HUES6 (cell line): ENCODE data around the gene TGFA.

ENCODE experiments used
- H3K27ac ChIP-seq: 2 replicates; pipeline ENCODE4 v1.7.0; 2013; ENCODE audit warnings: low read depth, mild to moderate bottlenecking, low read length, inconsistent platforms
- H3K27me3 ChIP-seq: 2 replicates; pipeline ENCODE4 v1.6.1; 2013; ENCODE audit warnings: low read length; ENCODE audit not compliant: control insufficient read depth, insufficient read depth
- H3K36me3 ChIP-seq: 2 replicates; pipeline ENCODE4 v1.6.1; 2013; ENCODE audit warnings: low read length; ENCODE audit not compliant: control insufficient read depth, insufficient read depth
- H3K4me1 ChIP-seq: 2 replicates; pipeline ENCODE4 v1.6.1; 2013; ENCODE audit warnings: low read length; ENCODE audit not compliant: control insufficient read depth, insufficient read depth
- H3K4me3 ChIP-seq: 2 replicates; pipeline ENCODE4 v1.5.1; 2013; ENCODE audit warnings: low read depth, low read length
- H3K9ac ChIP-seq: one replicate; pipeline ENCODE4 v1.6.1; 2013; ENCODE audit warnings: mild to moderate bottlenecking, low read length
- H3K9me3 ChIP-seq: 2 replicates; pipeline ENCODE4 v1.6.1; 2013; ENCODE audit warnings: low read depth, low read length; ENCODE audit not compliant: control insufficient read depth, insufficient read depth

Gene TGFA

DNA sequence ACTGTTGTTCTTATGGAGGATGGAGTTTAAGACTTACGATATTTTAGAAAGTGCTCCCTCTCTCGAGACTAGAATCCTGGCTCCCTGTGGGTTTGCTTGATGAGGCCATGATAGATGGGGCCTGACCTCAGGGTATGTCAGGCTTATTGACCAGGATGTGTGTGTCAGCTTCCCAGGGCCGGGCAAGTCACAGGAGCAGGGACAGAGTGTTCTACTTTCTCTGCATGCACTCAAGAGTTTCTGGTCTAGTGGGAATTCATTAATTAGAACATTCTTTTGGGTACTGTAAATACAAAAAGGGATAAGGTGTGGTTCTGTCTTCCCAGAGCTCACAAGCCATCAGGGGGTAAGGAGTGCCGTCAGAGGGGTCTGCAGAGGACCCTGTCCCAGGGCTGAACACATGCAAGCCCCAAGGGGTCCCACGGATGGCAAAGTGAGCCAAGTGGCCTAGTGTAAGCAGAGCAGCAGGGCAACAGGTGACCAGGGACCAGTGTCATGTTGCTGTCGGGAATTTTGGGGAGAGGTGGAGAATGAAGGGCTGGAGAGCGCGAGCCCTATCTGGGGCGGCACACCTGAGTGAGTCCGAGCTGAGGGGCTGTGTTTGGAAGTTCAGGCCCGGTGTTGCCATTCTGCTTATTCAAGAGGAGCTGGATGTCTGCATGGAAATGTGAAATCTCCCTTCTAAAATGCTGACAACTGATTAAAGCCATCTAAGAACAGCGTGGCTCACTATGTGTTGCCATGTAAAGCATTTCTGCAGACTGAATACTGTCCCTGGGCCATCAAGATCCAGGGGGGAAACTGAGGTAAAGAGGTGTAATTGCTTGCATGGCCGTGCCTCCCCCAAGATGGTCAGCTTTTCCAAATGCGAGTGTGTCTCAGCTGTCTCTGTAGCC, 91.4 kb downstream of the TGFA start:
- H3K4me1 ChIP-seq, result peaks cover 39% of the 10 kb centered on the region
- no peak overlapping the region for H3K9ac ChIP-seq
- H3K9me3 ChIP-seq, result no peaks in the 10 kb centered on the region
- no peaks in the 10 kb centered on the region for H3K27me3 ChIP-seq
- H3K4me3 ChIP-seq, result no peak overlapping the region
- no peak overlapping the region for H3K27ac ChIP-seq
- H3K36me3 ChIP-seq, result no peaks in the 10 kb centered on the region

DNA sequence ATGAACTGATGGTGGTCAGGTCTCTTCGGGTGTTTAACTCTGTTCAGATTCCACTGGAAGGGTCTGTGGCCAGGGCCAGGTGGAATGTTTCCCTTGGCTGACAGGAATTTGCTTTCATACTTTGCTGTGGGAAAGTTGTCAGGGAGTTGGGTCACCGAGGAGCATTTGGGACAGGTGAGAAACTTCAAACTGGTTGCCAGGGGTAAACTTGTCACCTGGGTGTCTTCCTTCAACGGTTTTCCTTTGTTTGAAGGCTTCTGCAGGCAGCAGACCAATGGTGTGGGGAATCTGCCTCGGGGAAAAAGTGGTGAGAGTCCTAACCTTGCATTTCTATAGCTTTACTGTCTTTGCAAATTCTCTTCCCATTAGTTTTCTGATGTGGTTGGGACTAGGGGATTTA, 92.2 kb downstream of the TGFA start:
- no peak overlapping the region for H3K27ac ChIP-seq
- peaks cover 39% of the 10 kb centered on the region for H3K4me1 ChIP-seq
- H3K27me3 ChIP-seq, result no peaks in the 10 kb centered on the region
- H3K4me3 ChIP-seq, result no peak overlapping the region
- no peaks in the 10 kb centered on the region for H3K36me3 ChIP-seq
- H3K9me3 ChIP-seq, result no peaks in the 10 kb centered on the region
- no peak overlapping the region for H3K9ac ChIP-seq

DNA sequence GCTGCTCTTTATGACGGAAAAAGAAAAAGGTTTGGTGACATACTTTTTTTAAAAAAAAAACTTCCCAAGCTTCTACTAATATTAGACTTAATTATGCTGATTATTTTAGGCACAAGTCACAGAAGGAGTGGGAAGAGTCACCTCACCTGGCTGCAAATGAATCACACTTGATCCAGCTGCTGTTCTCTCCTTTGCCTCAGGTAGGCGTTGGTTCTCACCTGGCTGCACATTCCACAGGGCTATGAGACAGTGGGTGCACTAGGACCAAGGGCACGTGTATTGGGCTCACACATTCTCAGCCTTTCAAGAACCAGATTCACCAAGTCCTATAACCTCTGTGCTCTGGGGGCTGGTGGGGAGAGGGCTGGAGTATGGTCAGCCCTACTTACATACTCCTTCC, 93.3 kb downstream of the TGFA start:
- Histone ChIP-seq H3K4me3 (no peak overlapping the region), H3K4me1 (peaks cover 39% of the 10 kb centered on the region), H3K27ac (no peak overlapping the region), H3K9ac (no peak overlapping the region), H3K9me3 (no peaks in the 10 kb centered on the region), H3K27me3 (no peaks in the 10 kb centered on the region), H3K36me3 (no peaks in the 10 kb centered on the region)

DNA sequence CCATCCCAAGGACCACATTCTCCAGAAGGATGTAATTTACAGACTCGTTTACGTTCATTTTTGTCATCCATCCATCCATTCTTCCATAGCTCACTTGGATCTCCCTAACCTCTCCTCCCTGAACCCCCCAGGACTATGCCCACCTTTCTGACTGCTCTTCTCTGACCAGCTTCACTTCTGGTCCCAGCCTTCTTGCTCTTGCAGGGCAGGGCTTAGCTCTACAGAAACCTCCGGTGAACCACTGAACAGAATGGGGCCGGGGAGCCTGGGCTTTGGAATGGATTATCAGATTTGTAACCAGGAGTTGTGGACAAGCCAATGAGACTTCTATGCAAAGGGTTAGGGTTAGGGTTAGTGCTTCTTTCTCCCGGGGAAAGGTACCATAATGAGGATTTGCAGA, 95.0 kb downstream of the TGFA start:
- H3K4me3 ChIP-seq, result no peak overlapping the region
- peaks cover 39% of the 10 kb centered on the region for H3K4me1 ChIP-seq
- no peaks in the 10 kb centered on the region for H3K9me3 ChIP-seq
- H3K9ac ChIP-seq, result no peak overlapping the region
- H3K27me3 ChIP-seq, result no peaks in the 10 kb centered on the region
- H3K36me3 ChIP-seq, result no peaks in the 10 kb centered on the region
- H3K27ac ChIP-seq, result no peak overlapping the region

DNA sequence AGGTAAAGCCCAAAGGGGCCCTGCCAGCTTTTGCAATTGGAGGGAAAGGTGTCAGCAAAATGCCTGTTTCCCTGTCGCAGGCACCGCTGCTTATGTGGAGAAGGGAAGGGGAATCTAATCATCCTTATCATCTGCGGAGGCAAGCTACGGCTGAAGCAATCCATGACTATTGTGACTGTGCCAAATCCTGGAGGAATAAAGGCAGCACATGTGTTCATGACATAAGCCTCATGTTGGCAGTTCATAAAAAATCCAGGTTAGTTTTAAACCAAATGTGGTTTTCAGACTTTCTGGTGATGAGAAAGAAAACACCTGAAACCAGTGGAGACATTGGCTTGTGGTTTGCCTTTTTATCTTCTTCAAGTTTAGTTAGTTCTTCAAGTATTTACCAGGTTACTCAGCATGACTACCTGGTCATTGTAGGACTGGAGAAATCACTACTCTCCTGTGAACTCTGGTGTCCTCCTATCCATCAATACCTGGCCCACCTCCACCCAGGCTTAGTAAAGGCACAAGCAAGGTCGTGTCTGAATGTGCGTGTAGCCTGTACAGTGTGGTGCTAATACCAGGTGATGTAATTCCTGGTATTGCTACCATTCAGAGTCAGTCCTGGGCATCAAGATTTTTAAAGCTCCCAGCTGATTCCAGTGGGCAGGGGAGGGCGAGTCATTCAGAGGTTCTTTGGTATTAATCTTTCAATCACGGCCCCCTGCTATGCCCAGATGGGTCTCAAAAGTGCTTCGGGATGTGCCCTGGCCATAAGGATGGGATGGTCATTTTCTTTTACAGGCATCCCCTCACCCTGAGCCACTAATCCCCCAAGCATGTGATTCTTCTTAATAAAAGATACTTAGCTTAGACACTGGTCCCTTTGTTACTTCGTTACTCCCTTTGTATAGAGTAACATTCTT, 96.8 kb downstream of the TGFA start:
- Histone ChIP-seq H3K4me1 (peaks cover 30% of the 10 kb centered on the region), H3K9me3 (no peaks in the 10 kb centered on the region), H3K4me3 (no peak overlapping the region), H3K27me3 (no peaks in the 10 kb centered on the region), H3K27ac (no peak overlapping the region), H3K9ac (no peak overlapping the region), H3K36me3 (no peaks in the 10 kb centered on the region)

DNA sequence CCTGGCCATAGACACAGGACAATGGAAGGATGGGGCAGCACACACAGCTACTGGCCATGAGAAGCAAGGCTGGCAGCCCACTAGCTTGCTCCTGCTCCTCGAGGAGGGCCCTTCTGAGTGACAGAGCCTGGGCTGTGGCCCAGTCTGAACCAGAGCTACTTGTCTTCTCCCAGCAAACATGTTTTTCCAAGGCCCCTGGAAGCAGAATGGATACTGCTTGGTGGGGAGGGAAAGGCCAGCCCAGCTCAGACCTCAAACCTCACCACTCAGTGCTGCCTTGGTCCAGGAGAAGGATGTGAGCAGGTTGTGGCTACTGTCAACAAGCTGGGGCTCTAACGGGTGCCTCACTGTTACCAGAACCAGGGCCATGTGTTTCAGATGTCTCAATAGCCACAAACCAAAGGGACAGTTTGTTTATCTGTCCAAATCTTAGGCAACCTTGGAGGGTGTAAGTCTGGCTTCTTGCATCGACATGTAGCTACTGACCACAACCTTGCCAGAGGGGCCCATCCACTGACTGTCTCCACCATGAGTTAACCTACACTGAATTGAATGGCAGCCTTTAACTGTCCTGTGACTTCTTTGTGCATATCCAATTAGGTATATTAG, 98.6 kb downstream of the TGFA start:
- H3K4me1 ChIP-seq, result peaks cover 16% of the 10 kb centered on the region
- H3K9ac ChIP-seq, result no peak overlapping the region
- H3K36me3 ChIP-seq, result no peaks in the 10 kb centered on the region; the same call in 1 of the 2 replicates
- no peak overlapping the region for H3K27ac ChIP-seq
- H3K9me3 ChIP-seq, result no peaks in the 10 kb centered on the region
- no peak overlapping the region for H3K4me3 ChIP-seq
- no peaks in the 10 kb centered on the region for H3K27me3 ChIP-seq

DNA sequence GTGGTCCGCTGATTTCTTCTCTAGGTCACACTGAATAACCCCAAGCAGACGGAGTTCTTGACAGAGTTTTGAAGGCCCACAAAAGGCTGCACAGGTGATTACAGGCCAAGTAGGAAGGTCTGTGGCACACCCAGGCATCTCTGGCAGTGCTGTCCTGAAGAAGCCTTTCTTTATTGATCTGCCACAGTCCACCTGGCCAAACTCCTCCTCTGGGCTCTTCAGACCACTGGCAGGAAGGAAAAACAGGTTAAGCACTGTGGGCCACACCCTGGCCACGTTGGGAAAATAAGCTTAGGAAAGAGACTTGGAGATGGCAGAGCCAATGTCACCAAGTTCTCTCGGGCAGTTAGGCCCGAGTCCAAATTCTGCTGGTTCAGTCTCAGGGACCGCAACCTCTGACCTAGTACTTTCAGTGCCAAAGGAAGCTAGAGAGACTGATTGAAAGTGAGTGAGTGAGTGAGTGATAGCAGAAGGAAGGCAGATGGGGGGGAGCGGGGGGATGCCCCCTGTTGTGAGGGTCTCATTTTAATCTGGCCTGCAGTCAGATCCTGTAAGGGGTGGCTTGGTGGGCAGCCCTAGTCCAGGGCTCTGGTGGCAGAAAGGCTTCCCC, 102.9 kb downstream of the TGFA start:
- Histone ChIP-seq H3K4me3 (no peak overlapping the region), H3K36me3 (no peaks in the 10 kb centered on the region; the same call in 1 of the 2 replicates)

DNA sequence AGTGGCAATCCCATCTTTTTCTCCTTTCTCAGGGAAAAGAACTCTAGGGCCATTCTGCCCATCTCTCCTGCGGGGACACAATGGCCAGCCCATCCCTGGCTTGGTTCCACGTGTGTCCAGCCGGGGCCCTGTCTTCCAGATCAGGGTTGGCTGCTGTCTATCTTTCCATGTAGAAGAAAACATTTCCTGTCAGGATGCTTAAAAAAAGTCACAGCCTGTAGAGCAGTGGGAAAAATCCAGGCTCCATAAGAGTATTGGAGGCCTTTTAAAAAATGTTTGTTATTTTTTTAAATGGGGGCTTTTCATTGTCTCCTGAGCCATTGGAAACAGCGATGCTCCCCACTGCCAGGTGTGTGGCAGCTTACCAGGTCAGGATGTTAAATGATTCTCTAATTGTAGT, 105.6 kb downstream of the TGFA start:
- Histone ChIP-seq H3K36me3 (no peaks in the 10 kb centered on the region; the same call in 1 of the 2 replicates), H3K4me3 (no peak overlapping the region), H3K9me3 (no peaks in the 10 kb centered on the region), H3K27ac (no peak overlapping the region), H3K9ac (no peak overlapping the region), H3K27me3 (no peaks in the 10 kb centered on the region), H3K4me1 (no peaks in the 10 kb centered on the region)

More for the DNA sequence above, 102.9 kb downstream of the TGFA start:
- Histone ChIP-seq H3K4me1 (no peaks in the 10 kb centered on the region), H3K9me3 (no peaks in the 10 kb centered on the region), H3K27me3 (no peaks in the 10 kb centered on the region), H3K27ac (no peak overlapping the region), H3K9ac (no peak overlapping the region)

DNA sequence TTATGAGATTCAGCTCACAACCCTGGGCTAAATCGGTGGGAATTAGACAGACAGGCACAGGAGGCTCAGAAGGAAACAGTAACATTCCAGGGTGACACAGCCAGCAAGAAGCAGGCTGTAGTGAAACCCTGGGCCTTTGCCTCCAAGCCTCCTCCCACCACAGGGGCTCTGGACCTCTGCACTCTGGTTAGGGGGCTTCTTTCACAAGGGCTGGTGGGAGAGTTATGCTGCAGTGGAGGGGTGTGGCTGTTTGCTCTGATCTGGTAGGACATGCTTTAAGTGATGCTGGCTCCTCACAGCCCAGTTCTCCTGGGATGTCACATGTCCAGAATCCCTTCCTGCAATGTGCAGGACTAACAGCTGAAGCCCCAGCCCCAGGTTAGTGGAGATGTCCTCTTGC, 109.9 kb downstream of the TGFA start:
- Histone ChIP-seq H3K4me3 (no peak overlapping the region), H3K36me3 (no peaks in the 10 kb centered on the region), H3K27ac (no peak overlapping the region), H3K9ac (no peak overlapping the region), H3K9me3 (no peaks in the 10 kb centered on the region), H3K27me3 (no peaks in the 10 kb centered on the region), H3K4me1 (no peaks in the 10 kb centered on the region)

DNA sequence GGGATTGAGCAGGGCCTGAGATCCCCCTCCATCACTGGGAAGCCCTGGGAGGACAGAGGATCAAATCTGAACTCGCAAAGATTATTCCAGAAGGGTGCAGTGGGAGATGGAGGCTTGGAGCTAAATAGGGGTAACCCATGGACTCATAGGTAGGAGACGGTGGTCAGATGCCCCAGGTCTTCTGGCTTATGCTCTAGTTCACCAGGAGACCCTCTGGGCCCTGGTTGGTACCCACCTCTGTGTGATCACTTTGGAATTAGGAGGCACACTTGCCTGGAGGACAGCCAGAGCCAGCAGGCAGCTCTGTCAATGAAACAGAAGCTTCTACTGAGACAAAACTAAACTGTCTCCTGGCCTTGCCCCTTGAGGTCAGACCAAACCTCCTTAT, 110.6 kb downstream of the TGFA start:
- Histone ChIP-seq H3K27ac (no peak overlapping the region), H3K9me3 (no peaks in the 10 kb centered on the region), H3K4me3 (no peak overlapping the region), H3K4me1 (no peaks in the 10 kb centered on the region), H3K27me3 (no peaks in the 10 kb centered on the region), H3K36me3 (no peaks in the 10 kb centered on the region), H3K9ac (no peak overlapping the region)
